ENCODE measurements around the gene ZBTB43. TPM values are rescaled to one million over a fixed set of nuclear protein-coding genes. Genes with fewer than 3 reads are reported as not detected.

The ZBTB43 gene
- total RNA-seq, 4 donors from 2014 or later = 21.2 to 46.1 (median 32.2) TPM

GRCh38 chr9:126836216-126836615 lies 31.4 kb downstream of the ZBTB43 start:
- Histone ChIP-seq H3K4me3 (no peak overlapping the region), H3K27me3 (no peaks in the 10 kb centered on the region), H3K9me3 (no peaks in the 10 kb centered on the region), H3K4me1 (peaks cover 16% of the 10 kb centered on the region), H3K27ac (no peak overlapping the region), H3K36me3 (peaks cover 45% of the 10 kb centered on the region)
- no peak for DNase-seq (ENCODE audit: low spot score in 2 of 2)
- TF ChIP-seq POLR2A (IDR thresholded peaks at IDR 0.05) (no peak), POLR2AphosphoS5 (IDR thresholded peaks at IDR 0.05) (no peak), CTCF (IDR thresholded peaks at IDR 0.05) (no peak), EP300 (IDR thresholded peaks at IDR 0.05) (no peak)
- WGBS = 88% methylated on average over 2 of the region's 2 CpGs

- Histone ChIP-seq H3K36me3 (peaks cover 30% of the 10 kb centered on the region), H3K27ac (peak overlapping the region; percentile 60), H3K4me1 (peaks cover 20% of the 10 kb centered on the region), H3K27me3 (no peaks in the 10 kb centered on the region), H3K9me3 (no peaks in the 10 kb centered on the region), H3K4me3 (no peak overlapping the region)
- 53% methylated on average over 5 of the region's 7 CpGs for WGBS
- DNase-seq (ENCODE audit: low spot score in 2 of 2) = no peak
- no peak for TF ChIP-seq POLR2AphosphoS5 (IDR thresholded peaks at IDR 0.05)
- no peak for TF ChIP-seq CTCF (IDR thresholded peaks at IDR 0.05)
Measured at GRCh38 chr9:126838055-126838811, 33.4 kb downstream of the ZBTB43 start.

GRCh38 chr9:126838895-126839294 lies 34.1 kb downstream of the ZBTB43 start:
- Histone ChIP-seq H3K9me3 (no peaks in the 10 kb centered on the region), H3K27ac (peak overlapping the region; percentile 60), H3K4me1 (peaks cover 26% of the 10 kb centered on the region), H3K4me3 (no peak overlapping the region), H3K36me3 (peaks cover 24% of the 10 kb centered on the region), H3K27me3 (no peaks in the 10 kb centered on the region)
- TF ChIP-seq POLR2A (IDR thresholded peaks at IDR 0.05) = no peak
- no peak for TF ChIP-seq CTCF (IDR thresholded peaks at IDR 0.05)
- TF ChIP-seq EP300 (IDR thresholded peaks at IDR 0.05) = no peak
- no peak for TF ChIP-seq POLR2AphosphoS5 (IDR thresholded peaks at IDR 0.05)
- WGBS = 69% methylated on average over 12 of the region's 12 CpGs
- no peak for DNase-seq (ENCODE audit: low spot score in 2 of 2)

DNA sequence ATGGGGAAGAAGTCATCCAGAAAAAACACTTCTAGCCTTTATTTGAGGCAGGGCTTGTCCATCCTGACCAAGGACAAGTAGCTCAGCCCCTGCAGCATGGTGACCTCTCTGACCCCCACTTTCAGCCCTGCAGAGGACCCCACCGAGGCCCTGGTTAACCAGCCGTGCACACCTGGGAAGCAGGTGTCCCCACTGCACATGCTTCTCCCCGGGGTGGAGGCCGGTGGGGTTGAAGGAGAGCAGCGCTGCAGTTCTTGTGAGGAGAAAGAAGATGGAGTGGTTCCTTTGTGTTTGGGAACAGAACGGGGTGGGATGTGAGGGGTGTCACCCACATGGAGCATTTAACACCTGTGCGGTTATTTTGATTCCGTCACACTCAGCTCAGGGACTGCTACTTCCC lies 34.5 kb downstream of the ZBTB43 start:
- 81% methylated on average over 8 of the region's 8 CpGs for WGBS
- no peak overlapping the region for H3K4me3 ChIP-seq
- no peak overlapping the region for H3K27ac ChIP-seq

More for the DNA sequence above, 34.5 kb downstream of the ZBTB43 start:
- no peak for DNase-seq (ENCODE audit: low spot score in 2 of 2)
- Histone ChIP-seq H3K4me1 (peaks cover 30% of the 10 kb centered on the region), H3K9me3 (no peaks in the 10 kb centered on the region), H3K27me3 (no peaks in the 10 kb centered on the region), H3K36me3 (peaks cover 21% of the 10 kb centered on the region)
- TF ChIP-seq CTCF (IDR thresholded peaks at IDR 0.05) (no peak), POLR2A (IDR thresholded peaks at IDR 0.05) (no peak), EP300 (IDR thresholded peaks at IDR 0.05) (no peak), POLR2AphosphoS5 (IDR thresholded peaks at IDR 0.05) (no peak)
